GM12878 (cell line): Measurements from ENCODE around the gene ARL4C. TPM values are rescaled to one million over a fixed set of nuclear protein-coding genes. Genes with fewer than 3 reads are reported as not detected.

Experiments
- ATAC-seq: fragments of 200-7000 bp; cut with Tn5 transposase; 3 replicates; pipeline ENCODE4 v1.9.1; 2020; ENCODE audit warnings: mild to moderate bottlenecking, moderate library complexity
- BruUV-seq: library from RNA; stranded (reverse); fragments of 400-500 nt; replicated peaks from 2 replicates; lab custom pipeline; 2021; lab: Mats Ljungman, UMichigan
- CTCF ChIA-PET: fragments of 300-600 bp; sonication (Branson Sonifier 250); formaldehyde crosslinking; extraction: SDS; loops from one replicate; lab custom pipeline; 2021; ENCODE audit warnings: inconsistent platforms; lab: Yijun Ruan, JAX
- POLR2A ChIA-PET: fragments of 350-600 bp; formaldehyde crosslinking; extraction: SDS; loops from one replicate; lab custom pipeline; 2021; ENCODE audit warnings: inconsistent platforms; lab: Charles Lee
- RAD21 ChIA-PET: fragments of 300-600 bp; sonication (Branson Sonifier 250); formaldehyde crosslinking; loops from one replicate; lab custom pipeline; 2023; ENCODE audit warnings: antibody characterized with exemption; ENCODE audit not compliant: unreplicated experiment; lab: Charles Lee
- SMC1A ChIA-PET: fragments of 300-600 bp; sonication (Branson Sonifier 250); formaldehyde crosslinking; loops from one replicate; lab custom pipeline; 2023; ENCODE audit not compliant: unreplicated experiment, uncharacterized antibody; lab: Charles Lee
- DNase-seq: peaks from one replicate; pipeline ENCODE4 v3.0.0-alpha.2; 2011; ENCODE audit warnings: low read depth, low spot score
- FAIRE-seq: peaks from 3 replicates; lab custom pipeline; 2011; peaks lifted over from hg19 to GRCh38; lab: Jason Lieb, UNC
- H2AFZ ChIP-seq: 2 replicates; pipeline ENCODE4 v1.6.0; 2011; ENCODE audit warnings: low read depth, low read length, control low read depth; ENCODE audit not compliant: control insufficient read depth
- H3K27ac ChIP-seq: 2 replicates; pipeline ENCODE4 v1.5.1; 2011; ENCODE audit warnings: control low read depth; ENCODE audit not compliant: control insufficient read depth, insufficient read depth
- H3K27me3 ChIP-seq, 2 experiments: replicated peaks in 1 of 2; 2 replicates each; pipeline versions ENCODE4 v1.6.0 to v1.6.1; 2011; ENCODE audit warnings: low read length in 1 of 2; ENCODE audit not compliant: control insufficient read depth in 2 of 2, insufficient read depth in 2 of 2
- H3K36me3 ChIP-seq, 2 experiments: 2 replicates each; pipeline ENCODE4 v1.5.1; 2011; ENCODE audit warnings: low read length in 1 of 2; ENCODE audit not compliant: control insufficient read depth in 2 of 2, insufficient read depth in 2 of 2
- H3K4me1 ChIP-seq: 2 replicates; pipeline ENCODE4 v1.6.1; 2011; ENCODE audit warnings: mild to moderate bottlenecking, low read length, moderate library complexity, mixed read lengths; ENCODE audit not compliant: control insufficient read depth, insufficient read depth
- H3K4me2 ChIP-seq: 2 replicates; pipeline ENCODE4 v1.6.0; 2011; ENCODE audit warnings: control low read depth; ENCODE audit not compliant: control insufficient read depth, insufficient read depth
- H3K4me3 ChIP-seq: fragments of 200-600 bp; sonication (generic); 2 replicates; pipeline ENCODE4 v1.5.1; 2016
- H3K79me2 ChIP-seq: 2 replicates; pipeline ENCODE4 v1.6.0; 2011; ENCODE audit warnings: low read length; ENCODE audit not compliant: control insufficient read depth, insufficient read depth
- H3K9ac ChIP-seq: 2 replicates; pipeline ENCODE4 v1.8.0; 2011; ENCODE audit warnings: low read length, control low read depth, mixed read lengths; ENCODE audit not compliant: control insufficient read depth, insufficient read depth
- H3K9me3 ChIP-seq: replicated peaks from 3 replicates; pipeline ENCODE4 v1.5.1; 2011; ENCODE audit warnings: mild to moderate bottlenecking, low read length; ENCODE audit not compliant: control insufficient read depth, insufficient read depth
- H4K20me1 ChIP-seq: 2 replicates; pipeline ENCODE4 v1.6.0; 2011; ENCODE audit not compliant: control insufficient read depth, insufficient read depth
- BCL3 ChIP-seq: IDR thresholded peaks from 2 replicates; pipeline ENCODE4 v1.6.1; 2011; ENCODE audit warnings: borderline replicate concordance, low read depth, mild to moderate bottlenecking, moderate library complexity, low read length; ENCODE audit not compliant: insufficient read depth, poor library complexity, severe bottlenecking
- LARP7 ChIP-seq: fragments of 450-650 bp; IDR thresholded peaks from 2 replicates; pipeline ENCODE4 v1.6.1; 2017; ENCODE audit warnings: mild to moderate bottlenecking
- MAX ChIP-seq: IDR thresholded peaks from 2 replicates; pipeline ENCODE4 v1.6.1; 2012; ENCODE audit warnings: low read depth, low read length, improper control_type of control experiment
- MLLT1 ChIP-seq: fragments of 450-650 bp; IDR thresholded peaks from 2 replicates; pipeline ENCODE4 v1.6.1; 2016; ENCODE audit warnings: mild to moderate bottlenecking
- NFXL1 ChIP-seq: fragments of 450-650 bp; IDR thresholded peaks from 2 replicates; pipeline ENCODE4 v1.6.1; 2017; ENCODE audit warnings: antibody characterized with exemption, mild to moderate bottlenecking, borderline replicate concordance
- PAX8 ChIP-seq: fragments of 450-650 bp; IDR thresholded peaks from 2 replicates; pipeline ENCODE4 v1.6.1; 2017; ENCODE audit warnings: mild to moderate bottlenecking, moderate library complexity
- PKNOX1 ChIP-seq: fragments of 450-650 bp; IDR thresholded peaks from 2 replicates; pipeline ENCODE4 v1.6.1; 2016; ENCODE audit warnings: mild to moderate bottlenecking
- PML ChIP-seq: IDR thresholded peaks from 2 replicates; pipeline ENCODE4 v1.6.1; 2012; ENCODE audit warnings: low read length, inconsistent platforms
- POLR2AphosphoS2 ChIP-seq: IDR thresholded peaks from 2 replicates; pipeline ENCODE4 v1.6.1; 2011; ENCODE audit warnings: low read depth, mild to moderate bottlenecking, low read length, improper control_type of control experiment, moderate library complexity
- RAD21 ChIP-seq: IDR thresholded peaks from 2 replicates; pipeline ENCODE4 v1.6.1; 2011; ENCODE audit warnings: mild to moderate bottlenecking, low read depth, low read length, moderate library complexity; ENCODE audit not compliant: insufficient read depth
- RUNX3 ChIP-seq: IDR thresholded peaks from 2 replicates; pipeline ENCODE4 v1.6.1; 2012; ENCODE audit warnings: low read length, inconsistent platforms
- SIX5 ChIP-seq: IDR thresholded peaks from 2 replicates; pipeline ENCODE4 v1.6.1; 2011; ENCODE audit warnings: mild to moderate bottlenecking, low read depth, low read length, moderate library complexity; ENCODE audit not compliant: severe bottlenecking
- TCF12 ChIP-seq: IDR thresholded peaks from 2 replicates; pipeline ENCODE4 v1.6.1; 2011; ENCODE audit warnings: low read depth, mild to moderate bottlenecking, low read length
- TCF3 ChIP-seq: IDR thresholded peaks from 2 replicates; pipeline ENCODE4 v1.6.1; 2012; ENCODE audit warnings: low read depth, mild to moderate bottlenecking, low read length, borderline replicate concordance; ENCODE audit not compliant: insufficient read depth
- USF2 ChIP-seq: IDR thresholded peaks from 2 replicates; pipeline ENCODE4 v1.6.1; 2011; ENCODE audit warnings: low read depth, low read length, improper control_type of control experiment, borderline replicate concordance
- YBX1 ChIP-seq: fragments of 450-650 bp; IDR thresholded peaks from 2 replicates; pipeline ENCODE4 v1.6.1; 2016; ENCODE audit warnings: antibody characterized with exemption
- ZNF24 ChIP-seq: fragments of 450-650 bp; IDR thresholded peaks from 2 replicates; pipeline ENCODE4 v1.6.1; 2017; ENCODE audit warnings: antibody characterized with exemption, mild to moderate bottlenecking
- WGBS: methylation state at CpG from one replicate; pipeline ENCODE4 v1.1.6; 2016; ENCODE audit warnings: low lambda C conversion rate; ENCODE audit not compliant: insufficient replicate concordance, insufficient coverage; ENCODE audit errors: missing lambda C conversion rate; 5-methylcytosine and 5-hydroxymethylcytosine counted together
- in situ Hi-C: fragments of 300-500 bp; cut with MboI; formaldehyde crosslinking; loops from 9 replicates; pipeline ENCODE4 v1.14.3; 2018; ENCODE audit warnings: mixed read lengths
- intact Hi-C: fragments of 100-400 bp; cut with micrococcal nuclease; formaldehyde crosslinking; loops from one replicate; pipeline ENCODE4 v1.14.2; 2022; ENCODE audit not compliant: unreplicated experiment
- polyA plus RNA-seq, 11 experiments: library from polyadenylated mRNA; depleted of rRNA in 4 of 11; unstranded in 6 of 11; stranded (reverse) in 5 of 11; fragments of >200 nt; fragmentation: Nextera tagmentation in 4 of 11; fragmentation: Illumina TruSeq in 1 of 11; extraction: Ambion mirVana in 4 of 11; extraction: Trizol in 1 of 11; gene quantifications; 1 replicate in 1 of 11; 2 replicates in 10 of 11; pipeline versions ENCODE4 v1.2.1 to v1.2.3, GENCODE V29; 2011 to 2016; ENCODE audit warnings: inconsistent platforms in 2 of 11, missing spikeins in 2 of 11, low read depth in 1 of 11
- total RNA-seq, 4 experiments: library from RNA; depleted of rRNA in 3 of 4; stranded (reverse); fragments of >200 nt in 3 of 4; fragmentation: Illumina TruSeq in 1 of 4; extraction: Trizol in 1 of 4; gene quantifications; 2 replicates each; pipeline versions ENCODE4 v1.2.1 to v1.2.3, GENCODE V29; 2013 to 2021

Gene ARL4C
- total and polyA plus RNA-seq, 10 of the 15 experiments (the other 5 are each of a cell fraction or from before 2014, with no cell fraction given) = 0.03 to 0.72 (median 0.06) TPM; not detected in 4

- H3K79me2 ChIP-seq = no peaks in the 10 kb centered on the region
- ATAC-seq (no peak), DNase-seq (no peak), FAIRE-seq (no peak)
- H3K36me3 ChIP-seq = no peaks in the 10 kb centered on the region
- POLR2A ChIA-PET = interaction anchor here (0.7 kb wide), 1 partner anchor 215 kb away, joined by 4 read pairs; no protein-coding TSS in a partner anchor
- intact Hi-C loops (no loop called here), in situ Hi-C loops (no loop called here)
- H3K4me1 ChIP-seq = no peaks in the 10 kb centered on the region
- H3K27ac ChIP-seq = no peak overlapping the region
- WGBS = 77% methylated on average over 4 of the region's 4 CpGs
- no peaks in the 10 kb centered on the region for H3K27me3 ChIP-seq
- no peaks in the 10 kb centered on the region for H4K20me1 ChIP-seq
- H3K4me3 ChIP-seq = no peak overlapping the region
- no peak overlapping the region for H3K9ac ChIP-seq
- SMC1A ChIA-PET = interaction anchor here (0.5 to 0.9 kb wide), 3 partner anchors 17 to 129 kb away, joined by 3 to 4 read pairs (median 3); no protein-coding TSS in a partner anchor
- no peaks in the 10 kb centered on the region for H3K9me3 ChIP-seq
- CTCF ChIA-PET = interaction anchor here (1.0 kb wide), 1 partner anchor 15 kb away, joined by 3 read pairs; no protein-coding TSS in a partner anchor
- TF ChIP-seq ZNF24 (no peak), MAX (no peak), RAD21 (no peak), PKNOX1 (no peak), NFXL1 (no peak), SIX5 (no peak), TCF3 (no peak), BCL3 (no peak), USF2 (no peak), RUNX3 (no peak), LARP7 (no peak), YBX1 (no peak), PML (no peak), MLLT1 (no peak), PAX8 (no peak), TCF12 (no peak), POLR2AphosphoS2 (no peak)
- BruUV-seq = no TSS peak
- H3K4me2 ChIP-seq = no peak overlapping the region
- H2AFZ ChIP-seq = no peak overlapping the region
- RAD21 ChIA-PET = no interaction called here
These were observed 44.8 kb downstream of the ARL4C start for GRCh38 chr2:234451852-234452625.
